GM19025 (cell line): ENCODE measurements around the gene MICAL3.
"Not testable (repeated sequence)": the region's sequence is repeated elsewhere in the genome, so short reads cannot be mapped to it uniquely, and the experiment has no call there.

Experiments
- ATAC-seq: cut with Tn5 transposase; IDR thresholded peaks from one replicate; pipeline ENCODE4 v1.9.1; 2021; ENCODE audit warnings: mild to moderate bottlenecking, low read depth, moderate library complexity; ENCODE audit not compliant: unreplicated experiment

MICAL3 gene

DNA sequence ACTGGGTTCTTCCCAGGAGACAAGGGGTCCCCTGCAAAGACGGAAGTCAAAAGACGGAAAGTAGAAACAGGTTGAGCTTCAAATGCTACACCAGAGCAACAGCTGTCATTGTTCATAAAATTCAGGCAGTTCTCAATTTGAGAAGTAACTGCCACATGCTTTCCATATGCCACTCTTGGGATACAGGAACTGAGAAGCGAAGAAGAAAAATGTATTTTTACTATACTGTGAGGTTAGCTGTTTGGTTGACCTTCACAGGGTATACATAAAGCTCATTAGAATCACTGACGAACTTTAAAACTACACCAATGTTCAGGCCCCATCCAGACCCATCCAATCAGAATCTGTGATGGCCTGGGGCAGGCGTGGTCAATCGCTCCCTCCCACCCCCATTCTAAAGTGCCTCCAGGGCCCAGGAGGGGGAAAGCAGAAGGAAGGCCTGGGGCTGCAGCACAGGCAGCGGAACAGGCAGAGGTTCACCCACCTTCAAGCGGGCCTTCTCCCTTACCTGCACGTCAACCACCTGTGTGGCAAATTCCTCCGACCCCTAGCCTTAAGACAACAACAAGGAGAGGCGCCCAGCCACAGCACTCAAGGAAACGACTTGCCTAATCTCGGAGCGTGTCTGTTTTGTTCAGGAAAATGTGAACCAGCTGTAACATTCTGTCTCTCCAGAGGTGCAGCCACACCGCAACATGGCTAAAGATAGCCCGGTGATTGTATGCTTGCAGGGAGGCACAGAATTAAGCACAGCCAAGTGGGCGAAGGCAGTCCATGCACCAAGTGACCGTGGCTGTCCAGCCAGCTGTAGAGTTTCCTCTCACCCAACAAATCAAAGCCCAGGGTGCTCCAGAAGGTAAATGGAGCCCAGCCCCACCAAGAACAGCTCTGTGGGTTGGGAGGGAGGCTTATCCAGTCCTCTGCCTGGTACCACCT, 82.6 kb downstream of the MICAL3 start:
- ATAC-seq: no peak

DNA sequence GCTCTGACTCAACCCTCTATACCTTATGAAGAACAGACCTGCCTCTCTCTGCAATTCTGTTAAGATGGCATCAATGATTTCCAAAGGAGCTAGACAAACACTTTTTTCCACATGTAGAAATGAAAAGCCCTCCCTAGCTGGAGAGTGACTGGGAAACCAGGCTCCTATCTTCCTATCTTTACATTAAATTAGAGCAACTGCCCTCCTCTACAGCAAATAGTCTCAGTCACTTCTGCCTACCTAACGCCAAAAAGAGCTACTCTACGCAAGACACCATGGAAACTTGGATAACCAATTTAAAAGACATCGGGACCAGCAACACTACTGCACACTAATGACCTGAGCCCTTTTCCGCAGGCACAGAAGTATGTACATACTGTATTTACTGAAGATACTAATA, 84.8 kb downstream of the MICAL3 start:
- ATAC-seq: no peak

DNA sequence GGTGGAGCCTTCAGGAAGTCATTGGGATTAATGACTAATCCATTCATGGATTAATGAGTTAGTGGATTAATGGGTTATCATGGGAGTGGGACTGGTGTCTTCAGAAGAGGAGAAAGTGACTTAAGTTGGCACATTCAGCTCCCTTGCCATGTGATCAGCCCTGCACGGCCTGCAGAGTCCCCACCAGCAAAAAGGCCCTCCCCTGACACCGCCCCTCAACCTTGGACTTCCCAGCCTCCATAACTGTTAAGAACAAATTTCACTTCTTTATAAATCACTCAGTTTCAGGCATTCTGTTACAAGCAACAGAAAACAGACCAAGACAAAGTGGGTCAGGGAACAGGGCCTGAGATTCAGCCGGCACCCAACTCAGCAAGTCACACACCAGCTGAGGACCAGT, 85.3 kb downstream of the MICAL3 start:
- no peak for ATAC-seq

DNA sequence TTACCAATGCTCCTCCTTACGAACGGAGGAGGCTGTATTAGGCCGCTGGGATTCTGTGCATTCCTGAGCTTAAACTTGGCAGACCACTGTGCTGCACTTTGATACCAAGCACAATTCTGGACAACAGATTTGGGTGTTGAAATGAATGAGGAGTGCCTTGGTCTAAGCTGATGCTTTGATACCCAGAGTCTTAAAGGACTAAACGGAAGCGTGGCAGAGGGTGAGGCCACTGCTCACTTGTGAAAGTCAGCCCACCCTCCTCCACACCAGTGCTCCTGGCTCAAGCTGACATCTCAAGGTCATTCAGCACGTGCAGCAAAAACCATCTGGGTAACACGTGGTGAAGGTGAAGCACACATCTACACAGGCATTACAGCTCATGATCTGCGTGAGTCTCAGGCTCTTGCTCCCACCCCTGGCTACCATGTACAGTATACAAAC, 85.9 kb downstream of the MICAL3 start:
- no peak for ATAC-seq

DNA sequence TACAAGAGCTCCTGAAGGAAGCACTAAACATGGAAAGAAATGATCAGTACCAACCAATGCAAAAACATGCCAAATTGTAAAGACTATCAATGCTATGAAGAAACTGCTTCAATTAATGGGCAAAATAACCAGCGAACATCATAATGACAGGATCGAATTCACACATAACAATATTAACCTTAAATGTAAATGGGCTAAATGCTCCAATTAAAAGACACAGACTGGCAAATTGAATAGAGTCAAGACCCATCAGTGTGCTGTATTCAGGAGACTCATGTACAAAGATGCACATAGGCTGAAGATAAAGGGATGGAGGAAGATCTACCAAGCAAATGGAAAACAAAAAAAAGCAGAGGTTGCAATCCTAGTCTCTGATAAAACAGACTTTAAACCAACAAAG, 91.9 kb downstream of the MICAL3 start:
- not testable (repeated sequence) for ATAC-seq

DNA sequence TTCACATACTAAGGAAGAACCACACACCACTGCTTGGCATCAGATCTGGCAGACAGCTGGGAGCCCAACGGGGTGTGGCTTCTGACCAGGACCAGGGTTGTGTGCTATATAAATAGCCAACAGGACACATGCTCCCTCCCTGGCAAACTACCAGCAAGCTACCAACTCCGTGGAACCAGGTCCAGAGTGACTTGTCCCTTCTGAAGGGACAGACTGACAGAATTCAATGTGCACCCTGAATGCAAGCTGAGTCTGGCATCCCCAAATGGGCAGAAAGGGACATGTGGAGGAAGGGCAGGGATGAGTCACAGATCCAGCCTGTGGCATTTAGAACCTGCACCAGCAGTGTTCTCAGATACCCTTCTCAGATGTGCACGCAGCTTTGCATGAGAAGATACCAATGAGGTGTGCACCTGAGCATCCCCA, 92.9 kb downstream of the MICAL3 start:
- ATAC-seq: no peak

DNA sequence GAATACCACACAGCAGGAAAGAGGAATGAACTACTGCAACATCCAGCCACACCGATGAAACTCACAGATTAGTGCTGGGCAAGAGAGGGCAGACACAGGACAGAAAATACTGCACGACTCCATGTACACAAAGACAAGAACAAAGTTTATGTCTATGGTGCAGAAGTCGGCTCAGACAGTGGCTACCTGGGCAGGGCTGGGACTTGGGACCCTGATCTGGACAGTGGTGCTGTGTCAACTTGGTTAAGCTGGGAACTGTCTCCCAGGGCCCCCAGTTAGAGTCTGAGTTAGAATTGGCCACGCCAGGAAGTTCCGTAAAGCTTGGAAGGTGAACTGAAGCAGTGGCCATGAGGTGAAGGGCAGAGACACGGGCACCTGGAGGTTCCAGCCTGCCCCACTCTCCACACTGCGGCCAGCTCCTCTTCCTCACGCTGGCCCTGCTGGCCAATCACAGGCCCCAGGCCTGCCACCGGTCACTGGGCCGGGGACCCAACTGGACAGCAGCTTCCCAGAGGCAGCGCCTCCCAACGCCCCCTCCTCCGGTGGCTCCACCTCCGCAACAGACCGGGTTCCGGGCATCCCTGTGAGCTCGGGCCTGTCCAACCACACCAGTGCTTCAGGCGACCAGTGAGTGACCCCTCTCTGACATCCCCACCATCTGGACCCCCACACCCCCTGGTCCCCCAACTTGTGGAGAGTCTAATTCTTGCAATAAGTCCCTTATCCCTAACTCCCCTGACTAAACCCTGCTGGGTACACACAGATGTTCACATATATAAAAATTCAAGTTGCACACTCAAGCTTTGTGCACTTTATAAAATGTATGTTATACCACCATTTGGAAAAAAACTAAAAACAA, 93.7 kb downstream of the MICAL3 start:
- no peak for ATAC-seq

DNA sequence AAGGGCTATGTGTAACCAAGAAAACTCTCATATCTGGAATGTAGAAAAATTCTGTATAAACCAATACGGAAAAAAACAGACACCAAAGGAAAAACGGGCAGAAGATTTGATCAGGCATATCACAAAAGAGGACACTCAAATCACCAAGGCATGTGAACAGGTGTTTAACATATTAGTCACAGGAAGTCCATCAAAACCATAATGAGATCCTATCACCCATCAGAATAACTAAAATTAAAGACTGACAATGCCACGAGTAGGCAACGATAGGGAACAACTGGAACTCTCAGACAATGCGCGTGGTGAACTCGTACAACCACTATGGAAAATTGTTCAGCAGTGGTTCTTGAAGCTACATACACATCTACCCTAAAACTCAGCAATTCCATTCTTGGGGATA, 94.5 kb downstream of the MICAL3 start:
- no peak for ATAC-seq

DNA sequence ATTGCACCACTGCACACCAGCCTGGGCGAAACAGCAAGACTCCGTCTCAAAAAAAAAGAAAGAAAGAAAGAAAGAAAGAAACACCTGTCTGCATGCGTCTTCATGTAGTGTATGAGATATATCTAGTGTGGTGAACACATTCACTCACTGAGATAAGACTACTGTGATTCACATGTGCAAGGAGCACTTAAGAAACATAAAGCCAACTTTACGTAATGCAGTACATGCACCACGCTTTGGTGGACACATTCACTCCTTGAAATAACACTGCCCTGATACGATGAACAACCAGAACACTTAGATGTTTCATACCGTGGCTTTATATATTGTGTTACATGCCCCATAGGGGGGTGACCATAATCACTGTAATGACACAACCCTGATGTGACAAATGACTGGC, 96.0 kb downstream of the MICAL3 start:
- no peak for ATAC-seq

DNA sequence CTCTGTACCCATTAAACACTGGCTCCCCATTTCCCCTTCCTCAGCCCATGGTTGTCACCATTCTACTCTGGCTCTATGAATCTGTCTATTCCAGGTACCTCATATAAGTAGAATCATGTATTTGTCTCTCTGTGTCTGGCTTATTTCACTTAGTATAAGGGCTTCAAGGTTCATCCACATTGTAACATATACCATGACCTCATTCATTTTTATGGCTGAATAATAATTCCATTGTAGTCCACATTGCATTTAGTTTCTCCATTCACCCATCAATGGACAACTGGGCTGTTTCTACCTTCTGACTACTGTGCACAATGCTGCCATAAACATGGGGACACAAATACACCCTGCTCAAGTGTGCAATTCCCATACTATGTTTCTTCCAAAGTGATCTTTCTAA, 97.3 kb downstream of the MICAL3 start:
- ATAC-seq: no peak

DNA sequence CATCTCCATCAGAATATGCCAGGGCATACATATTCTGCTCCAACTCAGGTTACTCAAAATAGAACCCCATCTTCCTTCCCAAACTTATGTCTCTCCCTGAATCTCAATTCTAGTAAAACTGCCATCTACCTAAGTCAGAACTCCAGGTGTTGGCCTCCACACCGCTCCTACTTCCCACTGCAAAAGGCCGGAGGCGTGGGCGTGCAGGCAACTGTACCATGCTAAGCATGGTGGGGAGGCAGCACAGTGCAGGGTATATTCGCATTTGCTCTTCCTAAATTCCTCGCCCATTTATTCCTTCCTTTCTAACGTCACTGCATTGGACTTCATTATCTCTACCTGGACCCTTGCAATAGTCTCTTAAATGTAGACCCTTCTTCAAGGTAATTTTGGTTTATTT, 97.8 kb downstream of the MICAL3 start:
- no peak for ATAC-seq

DNA sequence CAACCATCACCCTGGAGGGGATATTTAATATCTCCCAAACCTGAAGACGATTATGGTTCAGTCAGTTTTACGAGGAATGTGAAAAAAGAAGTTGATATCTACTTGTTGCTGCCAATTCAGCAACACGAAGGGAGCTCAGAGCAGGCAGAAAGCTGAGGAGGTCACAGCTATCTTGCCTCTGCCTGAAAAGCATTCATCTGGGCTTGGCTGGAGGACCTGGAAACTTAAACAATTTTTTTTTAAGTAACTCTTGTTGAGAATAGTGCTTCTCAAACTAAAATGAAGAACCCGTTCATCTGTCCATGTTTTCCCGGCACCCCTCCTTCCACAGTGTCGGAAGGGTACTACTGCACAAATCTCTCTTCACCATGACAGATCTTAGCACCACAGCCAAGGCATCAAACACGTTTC, 98.9 kb downstream of the MICAL3 start:
- no peak for ATAC-seq

DNA sequence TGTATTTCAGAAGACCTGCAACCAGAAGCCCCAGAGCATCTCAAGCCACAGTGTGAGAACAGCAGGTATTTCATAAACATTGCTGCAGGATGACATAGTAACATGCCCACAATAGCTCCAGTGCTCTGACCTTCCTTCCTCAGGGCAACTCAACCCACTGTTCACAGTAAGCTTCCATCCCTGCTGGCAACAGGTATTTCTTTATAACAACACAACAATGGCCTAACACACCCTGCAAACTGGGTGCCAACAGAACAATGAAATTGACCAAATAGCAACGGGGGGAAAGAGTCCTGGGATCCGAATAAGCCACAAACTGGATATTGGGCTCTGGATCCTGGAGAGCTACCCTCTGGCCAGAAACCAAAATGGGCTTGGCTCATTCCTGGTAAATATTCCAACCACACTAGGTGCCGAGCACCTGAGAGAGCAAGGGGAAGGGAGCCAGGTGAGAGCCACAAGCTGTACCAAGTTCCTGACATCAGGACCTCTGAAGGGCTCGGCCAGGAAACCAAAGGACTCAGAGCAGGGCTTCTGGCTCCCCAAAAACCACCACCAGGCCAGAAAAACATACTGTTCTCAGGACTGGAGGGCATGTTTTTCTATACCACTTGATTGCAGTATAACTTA, 99.5 kb downstream of the MICAL3 start:
- ATAC-seq: no peak

DNA sequence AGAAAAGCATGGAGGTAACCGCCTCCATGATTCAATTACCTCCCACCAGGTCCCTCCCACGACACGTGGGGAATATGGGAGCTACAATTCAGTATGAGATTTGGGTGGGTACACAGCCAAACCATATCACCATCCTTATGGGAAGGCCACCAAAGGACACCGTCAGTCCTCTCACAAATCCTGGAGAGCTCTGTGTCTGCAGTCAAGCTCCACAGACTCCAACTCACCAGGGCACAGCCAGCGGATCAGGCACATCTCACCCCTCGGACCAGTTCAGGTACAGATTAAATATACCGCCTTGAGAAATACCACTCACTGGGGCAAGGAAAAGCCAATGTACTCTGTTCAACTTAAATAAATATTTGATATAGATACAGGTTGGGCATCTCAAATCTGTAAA, 100.3 kb downstream of the MICAL3 start:
- no peak for ATAC-seq

DNA sequence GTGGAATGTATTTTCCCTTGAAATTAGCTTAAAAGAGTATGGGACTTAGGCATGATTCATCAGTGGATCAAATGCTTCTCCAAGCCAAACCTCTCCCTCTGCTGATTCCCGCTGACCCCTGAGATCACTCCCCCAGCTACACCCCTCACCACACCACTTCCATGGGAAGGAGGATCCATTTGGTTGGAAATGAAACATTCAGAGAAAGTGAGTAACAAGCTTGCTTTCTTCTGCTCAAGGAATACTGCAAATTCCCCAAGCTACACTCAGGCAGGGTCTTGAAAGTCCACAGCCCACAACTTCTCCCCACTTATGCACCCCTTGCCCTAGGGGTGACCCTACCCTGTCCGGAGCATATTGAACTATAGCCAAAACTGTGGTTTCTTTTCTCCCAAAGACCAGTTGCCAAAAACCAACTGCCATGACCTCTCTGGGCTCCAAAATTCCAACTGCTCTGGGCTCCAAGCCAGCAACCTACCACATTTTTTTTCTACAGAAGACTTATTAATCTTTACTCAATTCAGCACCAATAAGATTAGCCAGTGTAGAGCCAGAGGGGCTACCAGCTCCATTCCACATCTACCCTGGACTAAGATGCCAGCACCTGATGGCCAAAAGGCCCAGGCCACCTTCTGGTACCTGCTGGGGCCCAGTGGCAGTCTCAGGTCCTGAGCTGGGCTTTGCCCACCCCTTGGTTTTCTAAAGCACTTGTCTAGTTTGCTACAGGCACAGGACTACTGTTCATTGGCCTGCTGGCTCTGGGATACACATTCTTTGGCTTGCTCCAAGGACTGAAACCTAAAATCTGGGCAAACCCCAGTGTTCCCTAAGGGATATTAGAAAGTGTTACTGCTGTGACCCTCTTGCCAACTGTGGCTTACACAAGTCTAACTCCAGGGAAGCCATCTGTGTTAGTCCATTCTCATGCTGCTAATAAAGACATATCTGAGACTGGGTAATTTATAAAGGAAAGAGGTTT, 101.1 kb downstream of the MICAL3 start:
- ATAC-seq: no peak

DNA sequence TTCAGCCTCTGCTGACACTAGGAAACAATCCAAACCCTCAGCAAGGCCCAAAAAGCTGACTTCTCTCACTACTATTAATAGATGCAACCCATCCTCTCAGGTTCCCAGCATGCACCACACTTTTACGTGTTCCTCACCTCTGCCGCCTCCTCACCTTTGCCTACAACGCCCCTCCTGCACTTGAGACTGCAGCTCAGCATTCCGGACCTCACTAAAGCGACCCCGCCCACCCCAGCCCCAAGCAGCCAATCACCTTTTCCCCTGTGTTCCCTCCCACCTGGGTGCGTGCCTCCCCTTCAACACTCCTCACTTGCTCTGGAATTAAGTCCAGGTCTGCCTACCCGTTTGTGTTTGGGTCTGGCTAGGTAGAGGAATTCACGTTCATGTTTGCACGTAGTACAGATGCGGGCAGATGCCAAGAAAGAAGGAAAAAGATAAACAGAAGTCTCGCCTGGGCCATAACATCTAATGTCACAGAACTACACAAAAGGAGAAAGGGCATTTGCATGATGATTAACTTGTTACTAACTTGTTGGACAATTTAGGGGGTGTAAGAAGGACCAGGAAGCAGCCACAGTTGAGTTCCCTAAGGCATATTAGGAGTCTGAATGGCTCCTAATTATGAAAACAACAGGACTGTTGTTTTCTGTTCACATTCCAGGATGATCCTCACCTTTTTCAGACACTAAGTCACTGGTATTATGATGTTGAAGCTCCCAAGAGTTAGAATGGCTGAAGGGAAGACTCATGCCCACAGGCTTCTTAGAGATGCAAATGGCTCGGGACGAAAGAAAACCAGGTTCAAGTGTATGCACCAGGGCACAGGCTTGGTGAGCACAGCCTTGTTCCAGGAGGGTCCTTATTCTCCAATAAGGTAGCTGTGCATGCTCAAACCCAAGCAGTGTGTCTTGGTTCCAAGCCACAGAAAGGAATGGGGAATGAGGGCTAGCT, 102.2 kb downstream of the MICAL3 start:
- ATAC-seq: no peak

DNA sequence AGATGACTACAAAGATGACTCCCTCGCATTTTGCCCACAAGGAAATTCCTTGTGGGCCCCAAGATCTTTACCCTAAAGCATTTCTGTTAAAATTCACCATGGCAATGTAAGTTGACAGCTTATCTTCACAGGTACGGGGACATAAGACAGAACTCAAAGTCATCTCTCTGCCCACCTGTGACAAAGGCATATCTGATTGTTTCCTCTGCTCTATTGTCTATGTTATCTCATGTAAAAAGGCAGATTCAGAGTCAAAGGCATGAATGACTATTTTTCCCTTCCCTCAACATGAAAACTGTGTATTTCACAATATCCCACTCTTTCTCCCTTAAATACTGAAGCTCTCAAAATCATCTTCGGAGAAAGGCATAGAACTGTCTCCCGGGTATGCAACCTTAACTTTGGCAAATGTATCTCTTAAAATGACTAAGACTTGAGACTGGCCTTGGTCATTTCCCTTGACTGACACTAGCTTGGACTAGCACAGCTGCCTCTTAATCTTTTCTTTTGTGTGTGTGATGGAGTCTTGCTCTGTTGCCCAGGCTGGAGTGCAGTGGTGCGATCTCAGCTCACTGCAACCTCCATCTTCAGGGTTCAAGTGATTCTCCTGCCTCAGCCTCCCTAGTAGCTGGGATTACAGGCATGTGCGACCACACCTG, 103.2 kb downstream of the MICAL3 start:
- no peak for ATAC-seq

DNA sequence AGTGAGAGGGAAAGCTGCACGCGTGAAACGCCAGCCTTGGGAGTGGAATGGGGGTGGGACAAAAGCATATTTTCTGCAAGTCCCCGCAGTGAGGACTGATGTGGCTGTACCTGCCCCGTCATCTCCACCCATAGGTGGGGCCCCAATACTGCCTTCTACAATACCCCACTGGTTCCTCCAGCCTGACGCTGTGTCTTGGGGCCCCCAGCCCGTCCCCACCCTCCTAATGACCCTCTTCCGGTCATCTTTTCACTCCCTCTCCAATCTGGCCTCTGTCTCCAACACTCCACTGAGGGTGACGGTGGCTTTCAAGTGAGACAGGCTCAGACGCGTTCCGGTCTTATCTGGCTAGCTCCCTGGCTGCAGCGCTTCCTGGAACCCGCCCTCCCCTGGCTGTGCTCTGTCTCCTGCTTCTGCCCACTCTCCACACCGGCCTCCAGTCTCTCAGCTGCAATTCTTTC, 104.2 kb downstream of the MICAL3 start:
- ATAC-seq: no peak
